Upper lobe of right lung (tissue), 1 donor: ENCODE results near the gene PALM. TPM values are rescaled to one million over a fixed set of nuclear protein-coding genes. Genes with fewer than 3 reads are reported as not detected.

Experiments used
- ATAC-seq: fragments of 200-7000 bp; cut with Tn5 transposase; one replicate; pipeline ENCODE4 v1.9.1; 2020; ENCODE audit warnings: mild to moderate bottlenecking, moderate library complexity
- DNase-seq: peaks from one replicate; pipeline ENCODE4 v3.0.0-alpha.2; 2020
- H3K27ac ChIP-seq: fragments of 200-600 bp; one replicate; pipeline ENCODE4 v1.8.0; 2022
- H3K27me3 ChIP-seq: fragments of 200-600 bp; one replicate; pipeline ENCODE4 v1.8.0; 2022; ENCODE audit warnings: mild to moderate bottlenecking
- H3K36me3 ChIP-seq: fragments of 200-600 bp; one replicate; pipeline ENCODE4 v1.8.0; 2022
- H3K4me1 ChIP-seq: fragments of 200-600 bp; one replicate; pipeline ENCODE4 v1.8.0; 2022
- H3K4me3 ChIP-seq: fragments of 200-600 bp; one replicate; pipeline ENCODE4 v1.8.0; 2022; ENCODE audit warnings: mild to moderate bottlenecking
- H3K9me3 ChIP-seq: fragments of 200-600 bp; one replicate; pipeline ENCODE4 v1.8.0; 2022
- intact Hi-C: fragments of 100-400 bp; cut with DNase I; formaldehyde crosslinking; loops from one replicate; pipeline ENCODE4 v1.11.0; 2022
- total RNA-seq: library from RNA; stranded (reverse); fragmentation: NEBNext Ultra II Directional; extraction: Animal tissue kit (Norgen Biotek cat#: 25700); gene quantifications from one replicate; pipeline ENCODE4 v1.2.1, GENCODE V29; 2021
- TF ChIP-seq, protein P1 (sequence below): fragments of 200-600 bp; IDR thresholded peaks from one replicate; pipeline ENCODE4 v1.8.0; 2022; ENCODE audit warnings: antibody characterized with exemption
- donor health status: DM: no; HTN: yes; CAD: no; lungs with severe emphysema.

Gene PALM
- total RNA-seq, 1 donor from 2014 or later = 56.9 TPM

DNA sequence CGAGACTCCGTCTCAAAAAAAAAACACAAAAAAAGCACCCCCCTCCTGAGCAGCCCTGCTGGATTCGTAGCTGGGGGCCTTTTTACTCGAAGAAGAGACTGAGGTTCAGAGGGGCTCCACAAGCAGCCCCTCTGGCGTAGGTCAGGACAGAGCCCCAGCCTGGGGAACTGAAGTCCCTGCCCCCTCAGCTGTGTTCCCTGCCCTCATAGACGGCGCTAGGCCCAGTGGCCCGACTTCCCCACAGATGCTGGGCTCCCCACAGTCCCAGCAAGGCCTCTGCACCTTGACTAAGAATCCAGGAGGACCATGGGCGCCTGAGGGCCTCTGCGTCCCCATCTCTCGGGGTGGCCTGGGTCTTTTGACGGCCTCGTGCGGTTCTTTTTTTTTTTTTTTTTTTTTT is 41.1 kb downstream of the PALM start:
- peaks cover 4% of the 10 kb centered on the region for H3K4me1 ChIP-seq
- DNase-seq (no peak), ATAC-seq (no peak)
- H3K9me3 ChIP-seq = peaks cover 6% of the 10 kb centered on the region
- no peaks in the 10 kb centered on the region for H3K36me3 ChIP-seq
- no peak overlapping the region for H3K4me3 ChIP-seq
- H3K27ac ChIP-seq = no peak overlapping the region
- H3K27me3 ChIP-seq = no peaks in the 10 kb centered on the region
- TF ChIP-seq, protein P1, sequence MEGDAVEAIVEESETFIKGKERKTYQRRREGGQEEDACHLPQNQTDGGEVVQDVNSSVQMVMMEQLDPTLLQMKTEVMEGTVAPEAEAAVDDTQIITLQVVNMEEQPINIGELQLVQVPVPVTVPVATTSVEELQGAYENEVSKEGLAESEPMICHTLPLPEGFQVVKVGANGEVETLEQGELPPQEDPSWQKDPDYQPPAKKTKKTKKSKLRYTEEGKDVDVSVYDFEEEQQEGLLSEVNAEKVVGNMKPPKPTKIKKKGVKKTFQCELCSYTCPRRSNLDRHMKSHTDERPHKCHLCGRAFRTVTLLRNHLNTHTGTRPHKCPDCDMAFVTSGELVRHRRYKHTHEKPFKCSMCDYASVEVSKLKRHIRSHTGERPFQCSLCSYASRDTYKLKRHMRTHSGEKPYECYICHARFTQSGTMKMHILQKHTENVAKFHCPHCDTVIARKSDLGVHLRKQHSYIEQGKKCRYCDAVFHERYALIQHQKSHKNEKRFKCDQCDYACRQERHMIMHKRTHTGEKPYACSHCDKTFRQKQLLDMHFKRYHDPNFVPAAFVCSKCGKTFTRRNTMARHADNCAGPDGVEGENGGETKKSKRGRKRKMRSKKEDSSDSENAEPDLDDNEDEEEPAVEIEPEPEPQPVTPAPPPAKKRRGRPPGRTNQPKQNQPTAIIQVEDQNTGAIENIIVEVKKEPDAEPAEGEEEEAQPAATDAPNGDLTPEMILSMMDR = no peak
- intact Hi-C loops = no loop called here

DNA sequence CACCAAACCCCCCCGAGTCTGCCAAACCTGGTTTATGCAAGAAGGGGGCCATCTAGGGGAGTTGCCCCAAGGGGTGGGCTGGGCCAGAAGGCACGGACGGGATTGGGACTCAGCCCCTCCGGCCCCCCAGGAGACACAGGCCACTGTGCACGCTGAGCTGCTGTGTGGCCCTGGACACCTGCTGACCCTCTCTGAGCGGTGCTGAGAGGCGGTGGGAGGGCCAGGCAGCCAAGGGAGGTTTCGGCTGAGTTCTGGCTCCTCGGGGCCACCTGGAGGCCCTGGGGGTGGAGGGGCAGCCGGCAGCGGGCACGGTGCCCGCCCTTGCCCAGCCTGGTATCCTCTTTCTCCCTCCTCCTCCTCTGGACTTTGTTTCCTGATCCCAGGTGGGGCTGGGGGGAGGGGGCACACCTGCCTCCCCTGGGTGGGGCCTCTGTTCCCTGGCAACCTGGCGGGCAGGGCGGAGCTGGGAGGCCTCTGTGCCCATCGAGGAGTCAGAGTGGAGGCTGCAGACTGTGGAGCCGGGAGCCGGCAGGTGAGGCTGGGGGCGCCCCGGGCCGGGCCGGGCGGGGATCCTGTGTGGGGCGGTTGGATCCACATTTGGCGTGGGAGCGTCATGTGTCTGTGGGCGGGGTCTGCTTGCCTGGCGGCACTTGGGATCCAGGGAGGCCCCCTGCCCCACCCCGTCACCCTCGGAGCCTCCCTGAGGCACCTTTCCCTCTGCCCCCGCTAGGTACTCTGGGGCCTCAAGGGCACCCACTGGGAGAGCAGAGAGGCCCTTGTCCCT is 42.1 kb downstream of the PALM start, which contains the start of gene MISP:
Gene MISP, plus strand, starts transcription at position 473 of the 784 bp plus-strand sequence. CDS start 5,835 bp downstream, outside the sequence.
- peaks cover 6% of the 10 kb centered on the region for H3K9me3 ChIP-seq
- H3K27ac ChIP-seq = peak within 1 kb of the TSS; percentile 68
- ATAC-seq = peak; percentile 68
- DNase-seq = peak; percentile 85
- TF ChIP-seq, protein P1 = no peak
- H3K4me1 ChIP-seq = peaks cover 4% of the 10 kb centered on the region
- H3K36me3 ChIP-seq = no peaks in the 10 kb centered on the region
- intact Hi-C loops = no loop called here
- H3K4me3 ChIP-seq = peak within 1 kb of the TSS; percentile 31
- H3K27me3 ChIP-seq = no peaks in the 10 kb centered on the region

DNA sequence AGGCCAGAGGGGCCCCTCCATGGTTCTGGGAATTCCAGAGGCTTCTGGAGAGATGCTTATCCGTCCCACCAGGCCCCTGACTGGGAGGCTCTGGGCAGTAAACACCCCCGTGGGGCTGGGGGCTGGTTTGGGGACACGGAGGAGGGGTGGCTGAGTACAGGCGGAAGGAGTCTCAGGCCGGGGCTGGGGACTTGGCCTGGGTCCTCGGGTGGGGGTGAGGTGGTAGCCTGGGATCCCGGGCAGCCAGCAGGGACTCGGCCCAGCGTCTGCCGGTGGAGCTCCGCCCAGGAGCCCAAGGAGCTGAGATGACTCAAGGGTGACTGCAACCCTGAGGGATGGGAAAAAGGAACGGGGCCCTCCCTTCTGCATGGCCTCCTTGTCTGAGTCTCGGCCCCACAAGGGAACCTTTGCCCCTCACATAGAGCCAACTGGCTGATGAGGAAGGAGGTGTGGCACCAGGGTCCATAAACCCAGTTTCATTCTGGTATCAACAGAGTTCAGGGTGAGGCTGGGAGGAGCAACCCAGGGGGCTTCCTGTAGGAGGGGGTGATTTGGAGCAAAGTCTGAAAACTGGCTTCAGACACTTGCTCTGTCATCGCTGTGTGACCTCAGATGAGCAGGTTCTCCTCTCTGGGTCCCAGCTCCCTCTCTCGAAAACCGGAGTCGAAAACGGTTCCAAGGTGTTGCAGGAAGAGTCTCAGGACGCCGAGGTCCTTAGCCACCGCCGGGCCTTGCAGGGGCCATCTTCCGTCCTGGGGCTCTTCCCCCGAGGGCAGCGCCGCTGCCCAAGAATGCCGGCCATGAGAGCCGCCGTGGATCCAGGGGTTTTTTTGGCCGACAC is 43.0 kb downstream of the PALM start:
- ATAC-seq (peak; percentile 50), DNase-seq (no peak)
- H3K36me3 ChIP-seq = no peaks in the 10 kb centered on the region
- peak overlapping the region; percentile 31 for H3K4me3 ChIP-seq
- TF ChIP-seq, protein P1 = no peak
- intact Hi-C loops = no loop called here
- peaks cover 4% of the 10 kb centered on the region for H3K4me1 ChIP-seq
- H3K27me3 ChIP-seq = no peaks in the 10 kb centered on the region
- peaks cover 6% of the 10 kb centered on the region for H3K9me3 ChIP-seq
- peak overlapping the region; percentile 68 for H3K27ac ChIP-seq

DNA sequence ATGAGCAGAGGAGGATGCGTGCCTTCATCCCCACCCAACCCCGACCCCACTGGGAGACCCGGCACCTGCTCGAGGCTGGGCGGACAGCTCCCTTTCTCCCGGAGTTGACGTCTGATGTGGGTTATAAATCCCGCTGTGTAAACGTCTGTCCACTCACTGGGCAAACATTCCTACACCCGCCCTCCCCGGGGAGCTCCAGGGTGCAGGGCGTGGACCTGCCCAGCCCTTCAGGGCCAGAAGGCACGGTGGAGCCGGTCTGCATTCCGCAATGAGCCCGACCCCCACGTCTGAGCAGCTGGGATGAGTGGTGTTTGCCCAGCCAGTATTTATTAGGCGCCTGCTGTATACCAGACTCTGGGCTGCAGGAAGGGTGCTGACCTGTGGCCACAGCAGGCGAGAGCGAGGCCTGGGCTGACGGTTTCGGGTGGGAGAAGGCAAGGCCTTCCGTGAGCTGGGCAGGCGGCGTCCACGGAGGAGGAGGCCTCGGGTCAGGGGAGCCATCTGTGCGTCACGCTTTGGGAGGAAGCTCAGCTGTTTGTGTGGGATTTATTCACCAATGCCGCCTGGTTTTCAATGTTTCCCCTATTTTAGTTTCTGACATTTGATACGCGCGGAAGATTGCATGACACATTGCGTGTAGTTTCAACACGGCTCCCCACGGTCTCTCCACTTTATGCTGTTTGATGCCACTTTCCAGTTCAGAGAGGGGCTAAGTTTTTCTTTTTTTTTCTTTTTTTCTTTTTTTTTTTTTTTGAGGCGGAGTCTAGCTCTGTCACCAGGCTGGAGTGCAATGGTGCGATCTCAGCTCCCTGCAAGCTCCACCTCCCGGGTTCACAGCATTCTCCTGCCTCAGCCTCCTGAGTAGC is 44.1 kb downstream of the PALM start:
- intact Hi-C loops = no loop called here
- TF ChIP-seq, protein P1 = no peak
- peaks cover under 1% of the 10 kb centered on the region for H3K9me3 ChIP-seq
- ATAC-seq (peak; percentile 81), DNase-seq (peak; percentile 86)
- no peaks in the 10 kb centered on the region for H3K36me3 ChIP-seq
- H3K27me3 ChIP-seq = no peaks in the 10 kb centered on the region
- H3K27ac ChIP-seq = peak overlapping the region; percentile 65
- H3K4me1 ChIP-seq = peaks cover 4% of the 10 kb centered on the region
- H3K4me3 ChIP-seq = peak overlapping the region; percentile 3

DNA sequence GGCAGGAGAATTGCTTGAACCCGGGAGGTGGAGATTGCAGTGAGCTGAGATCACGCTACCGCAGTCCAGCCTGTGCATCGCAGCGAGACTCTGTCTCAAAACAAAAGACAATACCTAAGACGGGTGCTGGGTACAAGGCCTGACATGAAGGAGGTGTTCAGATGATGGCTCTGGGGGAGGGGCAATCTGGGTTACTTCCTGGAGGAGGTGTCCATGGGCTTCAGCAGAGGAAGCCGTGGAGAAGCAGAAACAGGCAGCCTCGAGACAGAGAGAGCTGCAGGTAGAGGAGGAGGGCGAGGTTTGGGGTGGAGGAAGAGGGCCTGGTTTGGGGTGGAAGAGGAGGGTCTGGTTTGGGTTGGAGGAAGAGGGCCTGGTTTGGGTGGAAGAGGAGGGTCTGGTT is 45.8 kb downstream of the PALM start:
- intact Hi-C loops = no loop called here
- no peak overlapping the region for H3K4me3 ChIP-seq
- no peak for ATAC-seq

More for the DNA sequence above, 45.8 kb downstream of the PALM start:
- H3K27ac ChIP-seq = no peak overlapping the region
- no peak for DNase-seq
- H3K9me3 ChIP-seq = no peaks in the 10 kb centered on the region
- H3K4me1 ChIP-seq = peaks cover 4% of the 10 kb centered on the region
- no peaks in the 10 kb centered on the region for H3K27me3 ChIP-seq
- H3K36me3 ChIP-seq = no peaks in the 10 kb centered on the region
- TF ChIP-seq, protein P1 = no peak
